GM18505 (cell line): ENCODE results near the gene SHC2.

Source experiments
- ATAC-seq: cut with Tn5 transposase; IDR thresholded peaks from one replicate; pipeline ENCODE4 v1.9.1; 2021; ENCODE audit not compliant: unreplicated experiment
- POLR2A ChIP-seq: IDR thresholded peaks from 4 replicates; pipeline ENCODE4 v1.6.1; 2011; ENCODE audit warnings: borderline replicate concordance; ENCODE audit not compliant: insufficient read depth, insufficient read length; ENCODE audit errors: extremely low read depth

SHC2 gene

DNA sequence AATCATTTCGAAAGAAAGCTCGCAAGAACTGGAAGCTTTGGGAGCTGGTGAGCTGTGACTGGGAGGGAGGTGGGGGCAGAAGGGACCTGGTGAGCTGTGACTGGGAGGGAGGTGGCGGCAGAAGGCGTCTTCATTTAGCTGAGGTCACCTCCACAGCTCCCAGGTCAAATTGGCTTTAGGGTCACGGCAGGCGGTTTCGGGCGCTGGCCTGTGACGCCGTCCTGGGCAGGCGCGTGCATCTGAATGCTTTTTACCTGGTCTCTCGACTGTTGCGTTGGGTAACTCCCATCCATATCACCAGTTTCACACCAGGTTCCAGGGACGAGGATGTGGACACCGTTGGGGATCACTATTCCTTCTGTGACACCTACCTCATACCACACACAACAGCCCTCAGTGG is 81.0 kb downstream of the SHC2 start:
- no peak for ATAC-seq
- TF ChIP-seq POLR2A, result no peak

DNA sequence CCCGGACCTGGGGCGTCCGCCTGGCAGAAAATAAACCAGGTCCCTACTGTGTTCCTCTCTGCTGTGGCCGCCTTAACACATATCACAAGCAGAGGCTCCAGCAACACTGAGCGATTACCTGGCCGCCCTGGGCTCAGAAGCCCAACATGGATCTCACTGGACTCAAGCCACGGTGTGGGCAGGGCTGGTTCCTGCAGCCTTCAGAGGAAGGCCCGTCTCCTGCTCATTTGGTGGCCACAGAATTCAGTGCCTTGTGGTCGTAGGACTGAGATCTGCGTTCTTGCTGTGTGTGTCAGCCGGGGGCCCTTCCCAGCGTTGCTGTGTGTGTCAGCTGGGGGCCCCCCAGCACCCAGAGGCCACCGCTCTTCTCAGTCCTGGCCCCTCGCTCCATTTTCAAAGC is 82.1 kb downstream of the SHC2 start:
- ATAC-seq, result no peak
- no peak for TF ChIP-seq POLR2A

DNA sequence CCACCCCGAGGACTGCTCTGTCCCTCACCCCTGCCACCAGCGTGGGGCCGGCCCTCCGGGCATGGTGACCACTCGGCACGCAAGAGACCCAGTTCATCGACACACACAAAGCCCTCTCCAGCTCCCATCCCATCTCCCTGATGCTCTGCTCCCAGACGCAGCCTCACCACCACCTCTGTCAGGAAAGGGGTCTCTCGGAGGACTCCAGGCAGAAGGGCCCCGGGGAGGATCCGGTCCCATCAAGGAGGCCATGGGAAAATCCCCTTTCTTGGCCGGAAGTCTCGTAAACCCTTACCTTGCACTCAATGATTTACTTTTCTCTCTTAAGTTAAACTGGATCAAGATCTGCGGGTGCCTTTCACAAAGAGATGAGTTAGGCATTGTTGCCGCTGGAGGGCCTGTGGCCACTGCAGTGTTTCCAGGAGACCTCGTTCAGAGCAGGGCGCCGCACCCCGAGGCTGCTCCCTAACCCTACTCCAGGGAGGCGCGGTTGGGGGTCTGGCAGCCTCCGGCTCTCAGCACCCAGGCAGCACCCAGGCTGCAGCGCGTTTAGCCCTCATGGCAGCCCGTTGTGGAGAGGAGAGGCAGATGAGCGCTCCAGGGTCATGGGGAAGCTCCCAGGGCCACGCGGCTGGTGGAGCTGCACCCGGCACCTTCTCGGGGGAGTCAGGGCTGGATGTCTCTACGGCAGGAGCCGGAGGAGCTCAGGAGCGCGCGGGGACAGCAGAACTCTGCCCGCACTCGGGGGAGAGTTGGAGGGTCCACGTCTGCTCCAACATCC is 82.8 kb downstream of the SHC2 start:
- ATAC-seq, result no peak
- no peak for TF ChIP-seq POLR2A

DNA sequence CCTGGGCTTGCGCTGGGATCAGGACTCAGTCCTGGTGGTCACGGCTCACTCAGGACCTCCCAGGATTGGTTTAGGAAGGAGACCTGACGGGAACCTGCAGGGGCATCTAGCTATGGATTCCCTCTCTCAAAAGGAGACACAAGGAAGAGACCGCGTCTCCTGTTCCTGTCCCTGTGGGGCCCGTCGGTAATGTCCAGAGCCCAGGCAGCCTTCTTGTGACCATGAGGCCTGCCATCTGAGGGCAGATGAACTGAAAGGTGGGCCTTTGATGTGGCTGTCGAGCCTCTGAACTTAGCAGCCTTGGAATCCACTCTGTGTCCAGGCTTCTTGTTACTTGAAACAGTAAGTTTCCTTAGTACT is 84.7 kb downstream of the SHC2 start:
- TF ChIP-seq POLR2A, result no peak
- no peak for ATAC-seq

DNA sequence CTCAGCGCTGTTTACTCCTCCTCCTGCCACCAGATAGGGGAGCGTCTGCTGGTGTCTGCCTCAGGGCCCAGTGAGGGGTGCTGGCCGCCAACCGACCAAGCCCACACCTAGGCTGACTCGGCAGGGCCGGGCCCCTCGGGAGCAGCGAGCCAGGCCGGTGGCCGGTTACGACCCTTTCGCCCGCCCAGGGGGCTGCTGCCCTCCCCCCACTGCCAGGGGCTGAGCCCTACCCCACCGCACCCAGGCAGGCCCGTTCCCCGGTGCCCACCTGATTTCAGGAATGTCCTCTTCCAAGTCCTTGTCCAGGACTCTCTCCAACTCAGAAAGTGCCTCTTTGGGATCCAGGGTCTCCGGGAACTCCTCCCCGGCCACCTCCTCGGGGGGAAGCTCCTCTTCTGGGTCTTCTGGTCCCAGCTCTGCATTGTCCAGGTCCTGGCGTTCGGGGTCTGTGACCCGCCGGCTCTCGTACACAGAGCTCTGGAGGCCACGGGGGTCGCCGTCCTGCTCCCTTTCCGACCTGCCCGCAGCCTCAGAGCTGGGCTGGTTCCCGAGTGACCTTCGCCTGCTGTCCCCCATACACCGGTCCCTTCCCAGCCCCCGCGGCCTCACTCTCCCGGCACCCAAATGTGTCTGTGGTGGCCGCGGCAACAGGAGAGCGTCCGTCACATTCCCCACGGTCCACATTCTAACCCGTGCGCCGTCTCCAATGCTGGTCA is 85.3 kb downstream of the SHC2 start:
- TF ChIP-seq POLR2A, result no peak
- ATAC-seq, result no peak

DNA sequence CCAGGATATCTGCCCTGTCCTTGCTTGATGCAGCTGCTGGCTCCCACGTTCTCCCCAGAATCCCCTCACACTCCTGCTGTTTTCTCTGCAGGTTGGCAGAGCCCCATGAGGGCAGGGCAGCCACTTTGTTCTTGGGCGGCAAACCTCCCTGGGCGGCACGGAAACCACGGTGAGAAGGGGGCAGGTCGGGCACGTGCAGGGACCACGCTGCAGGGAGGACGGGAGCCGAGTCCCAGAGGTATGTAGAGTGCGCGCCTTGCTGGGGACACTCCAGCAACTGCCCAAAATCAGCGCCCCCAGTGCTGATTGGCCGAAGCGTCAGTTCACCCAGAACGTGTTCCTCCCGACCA is 86.0 kb downstream of the SHC2 start:
- no peak for TF ChIP-seq POLR2A
- no peak for ATAC-seq

DNA sequence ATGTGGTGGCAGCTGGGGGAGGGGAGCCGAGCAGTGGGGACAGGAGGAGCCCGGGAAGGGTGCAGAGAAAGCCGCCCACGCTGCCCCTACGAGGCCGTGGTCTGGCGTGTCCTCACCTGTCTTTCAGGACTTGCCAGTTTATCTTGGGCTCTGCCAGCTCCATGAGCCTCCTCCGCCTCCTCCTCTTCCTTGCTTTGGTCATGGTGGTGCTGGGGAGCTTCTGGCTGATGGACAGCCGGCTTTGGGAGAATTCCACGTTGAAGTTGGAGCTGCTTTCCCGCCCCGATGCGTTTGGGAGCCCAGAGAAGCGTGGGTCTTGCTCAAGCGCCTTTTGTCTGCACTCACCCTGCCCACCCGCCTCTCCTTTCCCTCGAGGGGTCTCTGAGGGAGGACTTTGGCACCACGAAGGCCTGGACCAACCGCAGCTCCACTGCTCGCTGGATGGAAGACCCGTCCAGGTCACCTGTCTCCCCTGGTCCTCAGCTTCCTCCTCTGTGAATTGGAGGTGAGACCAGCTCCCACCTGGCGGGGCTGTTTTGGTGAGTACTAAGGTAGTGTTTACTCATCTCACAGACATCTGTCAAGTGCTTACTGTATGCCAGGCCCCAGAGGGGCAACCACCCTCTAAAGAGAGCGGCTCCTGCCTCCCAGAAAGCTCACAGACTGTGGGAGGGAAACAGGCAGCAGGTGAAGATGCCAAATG is 86.5 kb downstream of the SHC2 start:
- no peak for ATAC-seq

DNA sequence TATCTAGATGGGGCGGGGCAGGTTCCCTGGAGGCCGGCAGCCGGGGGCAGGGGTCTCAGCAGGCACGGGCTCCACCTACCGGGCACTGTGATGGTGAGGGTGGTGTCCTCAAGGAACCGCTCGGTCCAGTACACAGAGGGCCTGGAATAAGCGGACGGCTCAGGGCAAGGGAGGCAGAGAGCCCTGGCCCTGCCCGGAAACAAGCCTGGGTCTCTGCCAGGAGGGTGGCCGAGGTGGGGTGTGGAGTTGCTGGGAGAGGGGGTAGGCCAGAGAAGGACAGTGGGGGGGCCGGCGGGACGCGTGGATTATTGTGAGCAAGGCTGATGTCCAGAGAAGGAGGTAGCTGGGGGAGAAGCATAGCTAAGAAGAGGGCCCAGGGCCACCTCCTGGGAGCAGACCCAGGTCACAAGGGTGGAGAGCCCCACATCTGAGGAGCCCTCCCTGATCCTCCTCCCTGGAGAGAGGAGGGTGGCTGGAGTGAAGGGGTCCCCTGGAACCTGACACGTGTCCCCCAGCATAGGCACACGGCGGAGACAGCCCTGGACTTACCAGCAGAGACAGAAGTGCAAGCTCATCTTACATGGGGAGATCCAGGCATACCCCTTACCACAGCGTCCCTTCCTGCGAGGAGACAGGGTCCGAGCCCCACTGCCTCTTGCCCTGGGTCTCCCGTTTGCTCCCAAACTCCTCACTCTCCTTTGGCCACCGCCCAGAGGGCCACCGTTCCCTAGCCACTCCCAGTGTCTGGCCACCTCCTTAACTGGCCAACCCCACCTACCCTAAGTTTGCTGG is 87.2 kb downstream of the SHC2 start:
- TF ChIP-seq POLR2A, result no peak
- no peak for ATAC-seq

More for the DNA sequence above, 86.5 kb downstream of the SHC2 start:
- TF ChIP-seq POLR2A, result no peak

DNA sequence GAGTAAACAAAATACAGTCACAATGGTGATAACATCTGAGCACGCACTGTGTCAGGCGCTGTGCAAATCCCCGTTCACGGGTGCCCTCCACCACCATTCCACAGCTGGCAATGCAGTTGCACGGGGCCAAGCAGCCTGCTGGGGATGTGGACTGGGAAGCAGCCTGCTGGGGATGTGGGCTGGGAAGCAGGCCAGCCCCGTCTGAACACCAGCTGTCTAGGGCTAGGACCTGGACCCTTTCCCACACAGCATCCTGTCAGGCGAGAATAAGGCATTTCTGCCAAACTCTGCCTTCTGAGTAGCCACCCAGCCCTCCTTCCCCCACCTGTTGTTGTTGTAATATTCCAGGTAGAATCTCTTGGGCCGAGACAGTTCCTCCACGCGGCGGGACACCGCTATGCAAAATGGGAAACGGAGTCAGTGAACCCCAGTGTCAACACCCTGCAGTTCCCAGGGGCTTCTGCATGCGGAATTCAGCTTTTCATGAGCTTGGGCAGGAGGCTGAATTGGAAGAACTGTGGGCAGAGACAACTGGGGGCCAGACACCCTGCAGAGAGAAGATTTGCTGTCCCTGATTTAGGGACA is 88.4 kb downstream of the SHC2 start:
- no peak for ATAC-seq
- no peak for TF ChIP-seq POLR2A

DNA sequence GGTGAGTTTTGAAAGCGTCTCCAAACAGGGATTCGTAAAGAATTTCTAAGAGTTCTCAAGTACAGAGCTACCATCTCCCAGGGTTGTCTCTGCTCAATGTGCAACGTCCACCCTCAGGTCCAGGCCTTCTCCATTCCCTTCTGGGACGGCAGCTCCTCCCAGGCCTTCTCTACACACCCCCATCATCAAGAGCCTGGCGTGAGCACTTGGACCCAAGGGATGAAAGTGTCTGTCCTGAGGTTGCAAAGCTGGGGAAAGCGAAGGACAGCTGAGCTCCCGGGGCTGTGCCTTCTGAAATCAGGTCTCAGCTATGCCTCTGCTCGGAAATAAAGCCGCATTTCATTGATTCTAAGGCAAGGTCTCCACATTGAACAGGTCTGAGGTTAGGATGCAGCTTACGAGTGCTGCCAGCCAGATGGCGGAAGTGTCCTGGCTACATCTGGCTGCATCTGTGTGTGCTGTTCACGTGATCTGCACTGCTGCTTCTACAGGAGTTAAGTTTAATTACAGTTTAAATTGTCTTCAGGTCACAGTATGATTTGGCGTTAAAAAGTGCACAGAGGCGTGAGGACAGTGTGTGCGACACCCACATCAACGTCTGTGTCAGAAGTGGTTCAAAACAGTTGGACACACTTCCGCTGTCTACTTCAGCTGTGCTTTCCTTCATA is 89.2 kb downstream of the SHC2 start:
- no peak for TF ChIP-seq POLR2A
- ATAC-seq, result no peak

DNA sequence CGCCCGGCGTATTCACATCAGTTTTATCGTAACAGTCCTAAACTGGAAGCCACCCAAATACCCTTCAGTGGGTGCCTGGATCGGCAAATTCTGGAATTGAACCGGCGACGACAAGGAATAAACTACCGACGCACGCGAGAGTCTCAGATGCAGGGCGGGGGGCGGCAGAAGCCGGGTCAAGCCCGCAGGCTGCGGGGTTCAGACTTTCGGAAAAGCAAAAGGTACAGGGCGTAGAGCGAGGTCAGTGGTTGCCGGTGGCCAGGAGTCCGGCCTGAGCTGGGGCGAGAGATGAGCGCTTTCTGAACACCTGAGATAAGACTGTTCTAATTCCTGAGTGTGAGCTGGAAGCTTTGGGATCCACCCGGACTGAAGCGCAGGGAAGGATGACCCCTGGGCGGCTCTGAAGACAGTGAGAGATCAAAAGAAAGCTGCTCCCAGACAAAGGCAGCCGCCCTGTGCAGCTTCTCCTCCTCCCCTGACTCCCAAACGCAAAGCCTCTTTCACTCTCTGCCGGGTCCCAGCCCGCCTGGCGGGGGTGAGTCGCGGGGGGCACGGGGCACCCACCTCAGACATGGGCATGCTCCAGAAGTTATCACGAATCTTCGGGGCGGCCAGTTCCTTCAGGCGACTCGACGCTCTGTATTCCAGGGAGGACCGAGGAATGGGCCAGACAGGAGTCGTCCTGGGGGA is 90.0 kb downstream of the SHC2 start:
- no peak for ATAC-seq
- TF ChIP-seq POLR2A, result no peak

DNA sequence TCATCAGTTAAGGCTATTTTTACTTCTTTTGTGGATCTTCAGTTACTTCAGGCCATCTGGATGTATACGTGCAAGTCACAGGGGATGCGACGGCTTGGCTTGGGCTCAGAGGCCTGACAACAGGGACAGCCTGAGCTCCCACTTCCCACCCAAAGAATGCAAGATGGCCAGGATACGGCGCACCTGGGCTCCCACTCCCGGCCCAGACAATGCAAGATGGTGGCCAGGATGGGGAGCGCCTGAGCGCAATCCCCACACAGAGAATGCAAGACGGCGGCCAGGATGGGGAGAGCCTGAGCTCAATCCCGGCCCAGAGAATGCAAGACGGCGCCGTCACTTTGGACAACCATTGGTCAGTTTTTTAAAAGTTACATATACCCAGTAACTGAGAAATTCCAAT is 91.0 kb downstream of the SHC2 start:
- no peak for TF ChIP-seq POLR2A
- ATAC-seq, result no peak
